Stimulated activated CD4-positive, alpha-beta T cell treated with anti-CD3 and anti-CD28 coated beads, Interleukin-4, amount 100 ng/mL, for 48 hours (primary cell): ENCODE measurements around the gene ARHGEF37.

Experiments
- DNase-seq, 2 donors: peaks; one replicate each; pipeline ENCODE4 v3.0.0-alpha.2; 2020; ENCODE audit warnings: low read depth in 2 of 2

The ARHGEF37 gene

GRCh38 chr5:149603920-149604319 lies 22.6 kb downstream of the ARHGEF37 start:
- DNase-seq = no peak

GRCh38 chr5:149604321-149604720 lies 23.0 kb downstream of the ARHGEF37 start:
- no peak for DNase-seq

GRCh38 chr5:149605354-149605997 lies 24.2 kb downstream of the ARHGEF37 start:
- no peak for DNase-seq

GRCh38 chr5:149605998-149606724 lies 24.9 kb downstream of the ARHGEF37 start:
- no peak for DNase-seq

- no peak for DNase-seq
Measured at GRCh38 chr5:149608936-149609545, 27.7 kb downstream of the ARHGEF37 start.

- DNase-seq = no peak
Measured at GRCh38 chr5:149609640-149610219, 28.4 kb downstream of the ARHGEF37 start.

GRCh38 chr5:149610589-149611255 lies 29.4 kb downstream of the ARHGEF37 start:
- DNase-seq = no peak

- no peak for DNase-seq
Measured at GRCh38 chr5:149611326-149611725, 30.0 kb downstream of the ARHGEF37 start.

GRCh38 chr5:149614034-149614907 lies 33.0 kb downstream of the ARHGEF37 start:
- no peak for DNase-seq

- DNase-seq = no peak
Measured at GRCh38 chr5:149615976-149616375, 34.7 kb downstream of the ARHGEF37 start.

GRCh38 chr5:149616727-149617285 lies 35.5 kb downstream of the ARHGEF37 start:
- no peak for DNase-seq

- DNase-seq = no peak
Measured at GRCh38 chr5:149617760-149618306, 36.5 kb downstream of the ARHGEF37 start.

GRCh38 chr5:149618581-149619248 lies 37.4 kb downstream of the ARHGEF37 start:
- no peak for DNase-seq

- no peak for DNase-seq
Measured at GRCh38 chr5:149621415-149622098, 40.3 kb downstream of the ARHGEF37 start.

GRCh38 chr5:149622466-149622865 lies 41.2 kb downstream of the ARHGEF37 start:
- DNase-seq = no peak

GRCh38 chr5:149623473-149623872 lies 42.2 kb downstream of the ARHGEF37 start:
- DNase-seq = no peak

- no peak for DNase-seq
Measured at GRCh38 chr5:149627070-149627469, 45.8 kb downstream of the ARHGEF37 start.

GRCh38 chr5:149628221-149628620 lies 46.9 kb downstream of the ARHGEF37 start:
- DNase-seq = no peak

GRCh38 chr5:149628846-149629388 lies 47.6 kb downstream of the ARHGEF37 start:
- DNase-seq = no peak
